Mesothelial cell of epicardium (in vitro differentiated cells): ENCODE data around the gene RBM28. TPM values are rescaled to one million over a fixed set of nuclear protein-coding genes. Genes with fewer than 3 reads are reported as not detected.

Experiments used
- DNase-seq, 2 experiments: peaks; one replicate each; pipeline ENCODE4 v3.0.0; 2021; ENCODE audit warnings: low spot score in 2 of 2; ENCODE audit not compliant: unreplicated experiment in 2 of 2
- H3K27ac Mint-ChIP-seq: 2 replicates; pipeline ENCODE4 v1.8.0; 2021; ENCODE audit warnings: mixed read lengths
- H3K27me3 Mint-ChIP-seq: 2 replicates; pipeline ENCODE4 v1.8.0; 2021; ENCODE audit warnings: low read depth, mixed read lengths
- H3K36me3 Mint-ChIP-seq: 2 replicates; pipeline ENCODE4 v1.8.0; 2021; ENCODE audit warnings: mixed read lengths
- H3K4me1 Mint-ChIP-seq: 2 replicates; pipeline ENCODE4 v1.8.0; 2021; ENCODE audit warnings: mixed read lengths
- H3K4me3 Mint-ChIP-seq: 2 replicates; pipeline ENCODE4 v1.8.0; 2021; ENCODE audit warnings: mild to moderate bottlenecking, moderate library complexity, mixed read lengths
- H3K9me3 Mint-ChIP-seq: 2 replicates; pipeline ENCODE4 v1.8.0; 2021; ENCODE audit warnings: mixed read lengths
- total RNA-seq: library from RNA; stranded (reverse); gene quantifications from 3 replicates; pipeline ENCODE4 v1.2.1, GENCODE V29; 2021
- TF ChIP-seq, protein P1 (sequence below): fragments of 200-600 bp; sonication (generic); IDR thresholded peaks from one replicate; pipeline ENCODE4 v1.5.0; 2021; ENCODE audit warnings: antibody characterized with exemption; ENCODE audit not compliant: unreplicated experiment

Gene RBM28
- total RNA-seq, 1 donor from 2014 or later = 78.5 TPM

DNA sequence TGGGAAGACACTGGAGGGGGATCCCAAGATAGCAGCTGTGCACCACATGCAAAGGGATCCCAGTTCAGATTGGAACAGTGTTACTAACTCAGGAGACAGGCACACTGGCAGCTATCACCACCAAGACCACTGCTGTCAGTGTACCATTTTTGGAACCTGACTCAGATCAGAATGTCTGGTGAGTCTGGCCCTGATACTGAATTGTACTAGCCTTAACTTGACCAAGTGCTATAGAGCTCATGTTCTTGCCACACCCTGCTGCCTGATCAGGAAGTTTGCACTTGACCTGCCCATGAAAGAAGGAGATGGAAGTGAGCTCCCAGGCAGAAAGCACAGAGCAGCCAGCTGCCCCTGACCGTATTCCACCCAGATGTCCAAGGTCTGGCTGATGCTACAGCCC, 22.6 kb upstream of the RBM28 start:
- Mint-ChIP-seq H3K27ac (no peak overlapping the region), H3K27me3 (peaks cover 53% of the 10 kb centered on the region), H3K4me1 (peaks cover 10% of the 10 kb centered on the region), H3K36me3 (no peaks in the 10 kb centered on the region), H3K9me3 (no peaks in the 10 kb centered on the region), H3K4me3 (no peak overlapping the region)
- TF ChIP-seq, protein P1, sequence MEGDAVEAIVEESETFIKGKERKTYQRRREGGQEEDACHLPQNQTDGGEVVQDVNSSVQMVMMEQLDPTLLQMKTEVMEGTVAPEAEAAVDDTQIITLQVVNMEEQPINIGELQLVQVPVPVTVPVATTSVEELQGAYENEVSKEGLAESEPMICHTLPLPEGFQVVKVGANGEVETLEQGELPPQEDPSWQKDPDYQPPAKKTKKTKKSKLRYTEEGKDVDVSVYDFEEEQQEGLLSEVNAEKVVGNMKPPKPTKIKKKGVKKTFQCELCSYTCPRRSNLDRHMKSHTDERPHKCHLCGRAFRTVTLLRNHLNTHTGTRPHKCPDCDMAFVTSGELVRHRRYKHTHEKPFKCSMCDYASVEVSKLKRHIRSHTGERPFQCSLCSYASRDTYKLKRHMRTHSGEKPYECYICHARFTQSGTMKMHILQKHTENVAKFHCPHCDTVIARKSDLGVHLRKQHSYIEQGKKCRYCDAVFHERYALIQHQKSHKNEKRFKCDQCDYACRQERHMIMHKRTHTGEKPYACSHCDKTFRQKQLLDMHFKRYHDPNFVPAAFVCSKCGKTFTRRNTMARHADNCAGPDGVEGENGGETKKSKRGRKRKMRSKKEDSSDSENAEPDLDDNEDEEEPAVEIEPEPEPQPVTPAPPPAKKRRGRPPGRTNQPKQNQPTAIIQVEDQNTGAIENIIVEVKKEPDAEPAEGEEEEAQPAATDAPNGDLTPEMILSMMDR = no peak
- no peak for DNase-seq

DNA sequence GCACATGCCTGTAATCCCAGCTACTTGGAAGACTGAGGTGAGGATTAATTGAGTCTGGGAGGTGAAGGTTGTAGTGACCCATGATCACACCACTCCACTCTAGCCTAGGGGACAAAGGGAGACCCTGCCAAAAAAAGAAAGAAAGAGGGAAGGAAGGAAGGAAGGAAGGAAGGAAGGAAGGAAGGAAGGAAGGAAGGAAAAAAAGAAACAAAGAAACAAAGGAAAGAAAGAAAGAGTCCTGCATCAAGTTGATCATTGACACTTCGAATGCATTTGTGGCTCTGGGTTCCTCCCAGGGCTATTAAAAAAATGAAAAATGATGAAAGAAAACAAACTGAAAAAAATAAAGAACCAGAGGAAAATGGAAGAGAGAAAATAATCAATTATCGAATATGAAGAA, 21.7 kb upstream of the RBM28 start:
- Mint-ChIP-seq H3K27ac (no peak overlapping the region), H3K9me3 (no peaks in the 10 kb centered on the region), H3K36me3 (no peaks in the 10 kb centered on the region), H3K4me3 (no peak overlapping the region), H3K27me3 (peaks cover 53% of the 10 kb centered on the region), H3K4me1 (peaks cover 14% of the 10 kb centered on the region)
- DNase-seq = no peak
- TF ChIP-seq, protein P1 = no peak

DNA sequence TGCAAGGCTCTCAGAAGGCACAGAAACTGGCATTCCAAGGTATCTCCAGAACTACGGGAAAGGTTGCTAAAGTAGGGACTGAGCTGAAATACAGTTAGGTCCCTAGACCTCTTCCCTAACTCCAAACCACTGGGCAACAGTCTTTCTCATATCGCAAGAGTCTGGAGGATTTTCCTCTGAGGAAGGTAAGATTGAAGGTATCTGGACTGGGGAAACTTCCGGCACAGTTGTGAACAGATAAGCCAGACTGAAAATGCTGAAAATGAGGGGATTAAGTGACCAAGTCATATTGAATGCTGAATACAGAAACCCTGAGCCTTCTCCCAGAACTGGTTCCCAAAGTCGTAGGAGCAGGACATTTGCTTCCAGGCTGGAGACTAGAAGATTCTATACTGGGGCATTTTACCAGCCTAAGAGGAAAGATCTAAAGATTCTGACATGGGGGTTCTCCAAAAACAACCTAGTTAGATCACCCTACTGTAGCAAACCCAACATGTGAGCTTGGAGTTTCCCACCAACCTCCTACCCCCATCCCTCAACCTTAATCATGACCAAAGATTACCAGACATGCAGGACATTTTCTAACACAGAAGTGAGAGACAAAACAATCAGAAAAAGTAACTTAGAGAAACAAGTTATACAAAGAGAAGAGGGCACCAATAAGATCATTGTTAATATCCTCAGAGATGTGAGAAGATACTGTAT, 20.6 kb upstream of the RBM28 start:
- TF ChIP-seq, protein P1 = no peak
- no peak overlapping the region for H3K4me3 Mint-ChIP-seq
- DNase-seq = no peak
- H3K4me1 Mint-ChIP-seq = peaks cover 14% of the 10 kb centered on the region
- H3K36me3 Mint-ChIP-seq = no peaks in the 10 kb centered on the region
- peaks cover 53% of the 10 kb centered on the region for H3K27me3 Mint-ChIP-seq
- no peaks in the 10 kb centered on the region for H3K9me3 Mint-ChIP-seq
- no peak overlapping the region for H3K27ac Mint-ChIP-seq

DNA sequence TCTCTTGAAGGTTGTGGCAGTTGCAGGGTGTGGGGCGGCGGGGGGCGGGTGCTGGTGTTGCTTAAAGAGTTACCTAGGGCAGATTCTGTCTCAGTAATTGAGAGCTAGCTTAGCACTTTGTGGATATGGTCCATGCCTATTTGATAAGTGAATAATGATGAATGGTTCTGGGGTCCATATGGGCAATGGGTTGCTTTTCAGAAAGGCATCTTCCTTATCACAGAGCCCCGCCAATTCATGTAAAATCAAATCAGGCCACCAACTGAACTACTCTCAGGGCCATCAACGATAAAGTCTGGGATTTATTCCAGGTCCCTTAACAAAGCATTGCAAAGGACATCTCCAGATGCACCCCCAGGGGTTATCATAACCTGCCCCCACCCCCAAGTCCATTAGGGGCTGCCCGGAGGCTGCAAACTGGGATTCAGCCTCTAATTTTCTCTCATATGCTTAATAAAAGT, 19.6 kb upstream of the RBM28 start:
- H3K4me1 Mint-ChIP-seq = peaks cover 10% of the 10 kb centered on the region
- H3K36me3 Mint-ChIP-seq = no peaks in the 10 kb centered on the region
- peak overlapping the region; percentile 18 for H3K4me3 Mint-ChIP-seq
- H3K27ac Mint-ChIP-seq = no peak overlapping the region
- TF ChIP-seq, protein P1 = no peak
- H3K9me3 Mint-ChIP-seq = no peaks in the 10 kb centered on the region
- H3K27me3 Mint-ChIP-seq = peaks cover 53% of the 10 kb centered on the region
- no peak for DNase-seq

DNA sequence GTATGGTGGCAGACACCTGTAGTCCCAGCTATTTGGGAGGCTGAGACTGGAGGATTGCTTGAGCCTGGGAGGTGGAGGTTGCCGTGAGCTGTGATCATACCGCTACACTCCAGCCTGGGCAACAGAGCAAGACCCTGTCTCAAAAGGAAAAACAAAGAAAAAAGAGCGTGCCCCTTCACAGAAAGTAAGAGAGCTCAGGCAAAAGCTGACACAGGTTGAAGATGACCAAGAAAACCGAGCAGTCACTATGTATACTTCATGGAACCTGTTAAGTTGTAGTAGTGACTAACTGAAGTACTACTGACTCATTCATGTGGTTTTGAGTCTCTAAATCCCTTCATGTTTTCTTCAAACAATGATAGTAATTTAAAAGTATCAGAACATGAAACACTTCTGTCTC, 19.0 kb upstream of the RBM28 start:
- Mint-ChIP-seq H3K27ac (no peak overlapping the region), H3K27me3 (peaks cover 53% of the 10 kb centered on the region), H3K4me1 (peaks cover 10% of the 10 kb centered on the region), H3K9me3 (no peaks in the 10 kb centered on the region), H3K4me3 (peak overlapping the region; percentile 77), H3K36me3 (no peaks in the 10 kb centered on the region)
- no peak for DNase-seq
- TF ChIP-seq, protein P1 = no peak
